Stimulated activated CD8-positive, alpha-beta memory T cell treated with anti-CD3 and anti-CD28 coated beads, Interleukin-4, amount 100 ng/mL, for 4 hours (primary cell): ENCODE data around the gene PNLIPRP1.

Experiments
- DNase-seq, 2 donors: peaks; one replicate each; pipeline ENCODE4 v3.0.0-alpha.2; 2020; ENCODE audit warnings: low read depth in 2 of 2, low spot score in 1 of 2

The PNLIPRP1 gene

DNA sequence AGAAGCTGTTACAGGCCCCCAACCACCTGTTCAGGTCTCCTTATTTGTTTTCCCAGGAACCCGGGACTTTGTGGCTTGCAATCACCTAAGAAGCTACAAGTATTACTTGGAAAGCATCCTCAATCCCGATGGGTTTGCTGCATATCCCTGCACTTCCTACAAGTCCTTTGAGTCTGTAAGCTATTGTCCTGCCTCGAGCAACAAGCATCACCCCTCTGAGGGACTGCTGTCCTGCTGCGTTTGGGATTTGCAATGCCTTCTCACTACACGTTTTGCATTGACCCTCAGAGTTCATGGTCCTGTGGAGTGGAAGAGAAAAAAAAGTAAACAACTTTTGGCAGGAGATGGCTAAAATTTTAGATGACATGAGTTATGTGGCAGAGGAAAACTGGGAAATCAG lies 9.2 kb downstream of the PNLIPRP1 start:
- DNase-seq, result no peak

DNA sequence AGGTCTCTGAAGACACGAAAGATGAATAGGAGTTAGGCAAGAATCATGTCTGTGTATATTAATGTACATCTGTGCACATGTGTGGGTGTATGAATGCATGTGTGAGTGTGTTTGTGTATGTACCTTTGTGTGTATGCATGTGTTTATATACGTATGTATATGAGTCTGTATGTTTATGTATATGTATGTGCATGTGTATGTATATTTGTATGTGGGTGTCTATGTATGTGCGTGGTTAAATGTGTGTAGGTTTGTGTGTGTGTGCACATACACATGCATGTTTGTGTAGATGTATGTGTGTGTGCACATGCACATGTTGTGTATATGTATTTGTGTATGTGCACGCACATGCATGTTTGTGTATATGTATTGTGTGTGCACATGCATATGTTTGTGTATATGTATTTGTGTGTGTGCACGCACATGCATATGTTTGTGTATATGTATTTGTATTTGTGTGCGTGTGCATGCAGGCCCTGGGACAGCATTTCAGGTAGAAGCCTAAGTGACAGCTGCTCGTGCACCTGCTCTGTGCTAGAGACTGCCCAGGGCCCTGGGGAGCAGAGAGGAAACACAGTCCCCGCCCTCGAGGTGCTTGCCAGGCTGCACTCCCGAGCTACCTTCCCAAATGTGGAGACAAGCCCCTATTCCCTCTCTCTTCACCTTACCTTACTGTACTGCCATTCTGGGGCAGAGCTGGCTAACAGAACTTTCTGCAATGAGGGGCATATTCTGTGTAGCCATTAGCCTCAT lies 12.1 kb downstream of the PNLIPRP1 start:
- DNase-seq, result no peak

DNA sequence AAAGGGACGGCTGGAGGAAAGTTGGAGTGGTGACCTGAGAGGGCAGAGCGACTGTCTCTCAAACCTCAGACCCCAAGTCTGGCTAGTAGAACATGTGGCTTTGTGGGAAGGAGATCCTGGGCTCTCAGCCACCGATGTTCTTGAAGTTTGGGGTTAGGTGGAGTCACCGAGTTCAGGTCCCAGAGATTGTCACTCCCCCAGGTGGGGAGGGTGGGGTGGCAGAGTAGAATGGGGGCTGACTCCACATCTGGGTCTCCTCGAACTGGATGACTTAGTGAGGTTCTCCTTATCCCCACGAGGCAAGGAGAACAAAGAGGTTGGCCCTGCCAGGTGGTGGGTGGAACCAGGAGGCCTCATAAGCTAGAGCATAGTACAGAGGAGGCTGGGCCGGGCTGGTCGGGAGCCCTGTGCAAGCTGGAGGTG lies 15.3 kb downstream of the PNLIPRP1 start:
- no peak for DNase-seq

DNA sequence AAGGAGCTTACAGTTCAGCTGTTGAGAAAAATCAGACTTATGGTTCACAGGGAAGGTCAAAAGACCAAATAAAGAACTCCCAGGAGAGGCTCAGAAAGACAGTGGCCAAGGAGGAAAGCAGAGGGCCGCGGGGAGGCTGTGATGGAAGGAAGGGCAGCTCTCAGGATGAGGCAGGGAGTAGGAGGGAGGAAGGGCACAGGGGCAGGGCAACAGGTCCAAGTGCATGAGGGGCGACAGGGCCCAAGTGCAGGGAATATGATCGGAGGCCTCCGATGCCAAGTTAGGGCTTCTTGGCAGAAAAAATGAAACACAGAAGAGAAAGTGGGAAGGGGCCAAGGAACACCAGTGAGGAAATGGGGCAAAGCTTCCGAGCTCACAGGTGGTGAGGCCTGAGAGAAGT lies 16.6 kb downstream of the PNLIPRP1 start:
- no peak for DNase-seq

DNA sequence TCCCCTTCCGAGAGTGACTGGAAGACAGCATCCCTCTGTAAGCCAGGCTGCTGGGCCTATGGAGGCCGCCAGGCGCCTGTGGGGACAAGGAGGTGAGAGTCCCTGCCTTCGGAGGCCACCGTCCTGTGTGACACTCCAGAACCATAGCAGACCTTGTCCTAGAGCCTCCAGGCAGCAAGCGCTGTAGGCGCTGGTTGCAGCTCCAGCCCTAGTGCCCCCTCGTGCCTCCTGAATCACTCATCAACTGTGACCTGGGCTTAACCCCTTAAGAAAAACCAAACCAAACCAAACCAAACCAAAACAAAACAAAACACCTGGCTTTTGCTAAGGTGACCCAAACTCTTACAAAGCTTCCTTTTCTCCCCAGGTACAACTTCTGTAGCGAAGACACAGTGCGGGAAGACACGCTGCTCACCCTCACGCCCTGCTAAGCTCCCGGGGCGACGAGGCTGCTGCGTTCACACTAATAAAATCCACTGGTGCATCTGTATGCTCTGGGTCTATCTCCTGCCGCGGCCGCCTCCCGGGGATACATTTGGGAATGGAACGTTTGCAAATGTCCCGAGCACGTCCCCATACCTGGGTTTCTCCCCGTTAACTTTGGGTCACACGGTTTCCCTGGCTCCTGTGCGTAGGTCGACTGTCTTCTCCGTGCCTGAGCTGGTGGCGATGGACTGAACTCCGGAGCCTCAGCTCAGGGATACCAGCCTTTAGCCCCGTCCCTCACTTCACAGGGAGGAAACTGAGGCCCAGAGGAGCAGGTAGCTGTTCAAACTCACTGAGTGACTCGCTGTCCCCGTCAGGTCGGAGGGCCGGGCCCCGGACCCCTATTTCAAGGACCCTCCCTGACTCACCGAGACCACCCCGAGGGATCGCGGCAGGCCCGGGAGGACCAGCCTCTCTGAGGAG lies 18.2 kb downstream of the PNLIPRP1 start:
- no peak for DNase-seq

DNA sequence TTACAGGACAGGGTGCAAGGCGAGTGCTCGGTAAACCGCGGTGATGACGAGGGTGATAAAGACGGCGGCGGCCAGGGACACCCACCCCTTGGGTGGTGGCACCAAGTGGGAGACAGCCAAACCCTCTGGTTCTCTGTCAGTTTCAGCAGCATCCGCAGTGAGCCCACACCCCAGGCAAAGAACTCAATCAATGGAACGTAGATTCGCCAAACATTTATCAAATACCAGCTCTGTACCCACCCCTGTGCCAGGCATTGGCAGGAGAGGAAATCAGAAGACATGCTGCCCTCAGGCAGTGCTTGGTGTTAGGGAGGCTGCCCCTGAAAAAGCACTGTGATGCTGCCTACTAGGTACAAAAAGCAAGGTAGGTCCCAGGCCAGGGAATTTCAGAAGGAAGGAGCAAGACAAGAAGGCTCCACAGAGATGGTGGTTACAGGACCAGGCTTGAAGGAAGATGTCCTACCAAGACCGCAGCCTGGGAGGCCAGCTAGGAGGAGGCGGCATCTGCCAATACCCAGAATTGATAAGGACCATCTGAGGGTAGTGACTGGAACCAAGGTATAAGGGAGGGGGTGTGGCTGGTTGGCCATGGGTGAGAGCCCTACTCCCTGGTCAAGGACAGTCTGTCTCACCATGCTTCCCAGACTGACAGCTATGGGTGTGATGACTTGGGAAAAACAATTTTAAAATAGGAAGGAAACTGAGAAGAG lies 19.8 kb downstream of the PNLIPRP1 start:
- no peak for DNase-seq

DNA sequence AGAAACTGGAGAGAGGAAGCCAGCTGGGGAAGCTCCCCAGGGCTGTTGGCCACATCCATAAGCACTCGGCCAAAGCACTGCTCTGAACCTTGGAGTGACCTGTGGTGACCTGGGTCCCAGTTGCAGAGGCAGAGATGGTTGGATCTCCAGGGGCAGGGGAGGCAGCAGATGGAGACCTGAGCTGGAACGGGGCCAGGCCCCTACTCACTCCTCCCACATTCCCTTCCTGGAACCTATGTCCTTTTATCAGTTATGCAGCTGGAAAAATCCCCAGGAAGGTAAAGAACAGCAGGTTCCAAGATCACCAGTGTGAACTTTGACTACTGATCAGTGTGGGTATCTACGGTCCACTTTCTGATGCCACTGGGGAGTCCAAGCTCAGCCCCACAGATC lies 20.4 kb downstream of the PNLIPRP1 start:
- DNase-seq, result no peak

DNA sequence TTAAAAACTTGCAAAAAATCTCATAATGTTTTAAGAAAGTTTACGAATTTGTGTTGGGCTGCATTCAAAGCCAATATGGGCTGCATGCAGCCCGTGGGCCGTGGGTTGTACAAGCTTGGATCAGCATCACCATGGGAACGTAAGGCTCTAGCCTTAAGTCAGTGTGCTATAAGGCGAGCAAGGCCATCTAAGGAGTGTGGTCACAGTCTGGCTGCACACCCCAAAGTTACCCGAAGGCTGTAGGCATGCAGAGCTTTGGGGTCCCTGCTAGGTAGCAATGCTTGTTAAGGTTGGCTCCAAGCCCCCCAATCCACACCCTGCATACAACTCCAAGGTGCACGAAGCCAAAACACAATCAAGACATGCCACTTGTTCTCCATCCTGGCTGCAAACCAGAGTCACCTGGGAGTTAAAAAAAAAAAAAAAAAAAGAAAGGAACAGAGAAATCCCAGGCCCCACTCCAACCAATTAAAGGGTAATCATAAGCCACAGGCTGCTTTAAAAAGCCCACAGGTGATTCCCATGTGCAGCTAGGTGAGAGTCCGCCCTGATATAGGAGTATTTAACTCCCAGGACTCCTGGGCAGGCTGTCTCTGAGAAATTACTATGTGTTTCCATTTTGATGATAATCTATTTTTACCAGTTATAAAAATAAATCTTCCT lies 21.5 kb downstream of the PNLIPRP1 start:
- no peak for DNase-seq

DNA sequence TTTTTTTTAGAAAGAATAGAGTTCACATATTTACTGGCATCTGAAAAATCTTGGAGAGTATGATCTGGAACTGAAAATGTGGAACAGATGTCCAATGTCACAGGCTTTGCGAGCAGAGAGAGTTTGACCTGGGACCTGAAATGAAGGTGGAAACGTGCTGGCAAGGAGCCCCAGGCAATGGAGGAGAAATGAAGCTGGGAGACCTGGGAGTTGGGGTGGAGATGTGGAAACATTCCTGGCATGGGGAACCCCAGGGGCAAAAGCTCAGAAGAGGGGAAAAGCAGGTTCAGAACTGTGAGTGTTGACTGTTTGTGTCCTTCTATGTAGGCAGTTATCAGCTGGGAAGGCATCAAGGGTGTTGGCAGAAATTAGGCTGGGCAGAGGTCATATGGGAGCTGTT lies 22.7 kb downstream of the PNLIPRP1 start:
- no peak for DNase-seq

DNA sequence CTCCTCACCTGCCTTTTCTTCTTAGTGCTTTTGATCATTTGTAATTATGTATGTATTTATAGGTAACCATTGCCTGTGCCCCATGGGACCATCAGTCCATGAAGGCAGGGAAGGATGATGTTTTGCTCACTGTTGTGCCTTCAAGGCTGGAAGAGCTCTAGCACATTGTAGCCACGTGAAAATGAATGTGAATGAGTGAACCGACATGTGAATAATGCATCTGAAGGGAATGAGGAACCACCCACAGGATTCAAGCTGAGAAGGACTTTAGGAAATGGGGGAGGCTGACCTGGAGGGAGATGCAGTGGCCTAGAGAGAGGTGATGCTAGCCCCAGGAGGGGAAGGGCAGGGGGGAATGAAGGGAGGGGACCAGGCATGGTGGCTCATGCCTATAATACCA lies 24.0 kb downstream of the PNLIPRP1 start:
- no peak for DNase-seq

DNA sequence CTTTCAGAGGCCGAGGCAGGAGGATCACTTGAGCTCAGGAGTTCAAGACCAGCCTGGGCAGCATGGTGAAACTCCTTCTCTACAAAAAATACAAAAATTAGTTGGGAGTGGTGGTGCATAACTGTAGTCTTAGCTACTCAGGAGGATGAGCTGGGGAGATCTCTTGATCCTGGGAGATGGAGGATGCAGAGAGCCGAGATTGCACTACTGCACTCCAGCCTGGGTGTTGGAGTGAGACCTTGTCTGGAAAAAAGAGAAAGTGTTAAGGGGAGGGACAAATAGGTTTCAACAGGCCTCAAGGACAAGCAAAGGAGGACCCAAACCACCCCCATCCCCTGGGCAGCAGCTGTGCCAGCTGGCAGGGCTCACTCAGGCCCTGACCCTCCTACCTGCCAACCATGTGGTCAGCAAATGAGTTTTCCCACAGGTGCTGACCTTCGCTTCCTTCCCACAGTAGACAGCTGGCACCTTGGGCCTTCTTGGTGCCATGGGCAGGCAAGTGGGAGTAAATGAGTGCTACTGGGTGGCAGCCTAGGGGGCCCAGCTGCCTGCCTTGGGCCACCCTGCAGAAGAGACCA lies 24.5 kb downstream of the PNLIPRP1 start:
- no peak for DNase-seq

DNA sequence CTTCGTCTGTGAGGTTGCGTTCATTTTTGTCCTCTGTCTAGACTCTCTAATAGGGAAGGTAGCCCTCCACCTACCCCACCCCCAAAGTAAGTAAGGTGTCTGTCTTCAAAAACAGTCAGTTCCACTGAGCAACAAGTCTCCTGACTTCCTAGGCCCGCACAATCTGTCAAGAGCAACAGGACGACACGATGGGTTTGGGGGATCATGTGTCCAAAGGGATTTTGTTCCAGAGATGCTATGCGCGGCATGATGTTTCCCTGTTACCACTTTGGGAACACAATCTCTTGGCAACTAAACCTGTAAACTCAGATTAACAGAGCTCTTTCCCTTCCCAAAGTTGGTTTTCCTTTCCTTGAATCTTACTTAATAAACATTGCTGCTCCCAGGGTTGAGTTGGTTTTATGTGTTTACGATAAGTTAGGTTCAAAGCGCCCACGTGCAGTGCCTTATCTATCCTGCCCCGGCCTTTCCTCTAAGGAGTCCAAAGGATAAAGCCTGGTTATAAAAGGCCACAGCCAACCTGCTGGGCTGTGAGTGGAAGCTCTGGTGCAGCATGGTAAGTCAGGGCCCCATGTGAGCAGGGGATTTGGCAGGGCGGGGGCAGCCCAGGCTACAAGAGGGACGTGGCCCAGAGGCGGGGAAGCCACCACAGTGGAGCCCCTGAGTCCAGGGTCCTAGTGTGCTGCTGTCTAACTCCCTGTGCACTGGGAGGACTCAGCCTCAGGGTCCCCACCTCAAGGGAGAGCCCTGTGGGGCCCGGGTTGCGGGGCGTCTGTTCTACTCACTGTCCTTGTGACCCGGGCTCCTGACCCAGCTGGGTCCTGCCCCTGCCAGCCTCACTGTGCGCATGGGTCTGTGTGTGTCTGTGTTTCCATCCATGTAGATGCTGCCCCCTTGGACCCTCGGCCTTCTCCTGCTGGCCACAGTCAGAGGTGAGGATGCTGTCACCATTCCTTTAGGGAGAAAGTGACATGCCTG lies 30.0 kb downstream of the PNLIPRP1 start, which contains the start of gene PNLIPRP2:
TSS of gene PNLIPRP2 (plus strand) at position 531 of the 978 bp plus-strand sequence.
- DNase-seq, result no peak

DNA sequence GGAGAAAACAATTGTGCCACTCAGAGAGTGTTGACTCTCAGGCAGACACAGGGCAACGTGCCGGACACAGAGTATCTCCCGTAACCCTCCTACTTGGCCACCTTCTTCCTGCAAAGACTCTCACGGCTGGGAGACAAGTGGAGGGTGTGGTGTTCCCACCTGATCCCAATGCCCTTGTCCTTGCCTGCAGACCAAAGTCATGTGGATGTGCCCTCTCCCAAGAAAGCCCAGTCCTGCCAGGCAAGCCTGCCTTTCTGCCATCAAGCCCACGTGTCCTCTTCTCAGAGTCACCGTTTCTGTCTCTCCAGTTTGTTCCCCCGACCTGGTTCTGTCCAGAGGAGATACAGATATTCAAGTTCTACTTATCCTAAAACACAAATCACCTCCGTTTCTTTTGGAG lies 30.7 kb downstream of the PNLIPRP1 start:
- DNase-seq, result no peak

DNA sequence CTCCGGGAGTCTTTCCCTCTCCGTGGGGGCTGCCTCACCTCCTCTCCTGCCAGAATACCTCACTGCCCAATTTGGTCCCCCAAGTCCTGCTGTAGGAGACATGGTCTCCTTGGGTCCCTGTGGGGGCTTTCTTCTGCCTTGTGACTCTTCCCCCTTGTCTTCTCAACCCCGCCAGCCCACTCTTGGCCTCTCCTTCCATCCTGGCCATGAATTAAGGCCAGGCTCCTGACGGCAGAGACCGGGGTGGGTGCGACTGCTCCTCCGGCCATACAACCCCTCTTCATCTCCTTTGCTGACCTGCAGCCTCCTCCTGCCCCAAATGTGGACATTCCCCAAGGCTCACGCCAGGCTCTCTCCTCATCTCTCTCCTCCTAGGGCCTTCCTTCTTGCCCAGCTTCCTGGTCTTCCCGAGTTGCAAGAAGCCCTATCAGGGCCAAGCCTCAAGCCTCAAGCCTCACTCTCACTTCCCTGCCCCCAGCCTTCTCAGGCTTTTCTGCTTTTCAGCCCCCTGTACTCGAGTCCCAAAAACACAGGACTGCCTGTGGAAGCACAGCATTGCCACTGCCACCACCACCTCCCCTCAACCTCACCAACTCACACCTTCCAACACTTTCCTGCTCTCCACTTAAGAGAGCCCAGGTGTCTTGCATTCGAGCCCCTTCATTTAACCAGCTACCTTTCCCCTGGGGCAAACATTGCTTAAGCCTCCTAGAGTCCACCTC lies 31.3 kb downstream of the PNLIPRP1 start:
- DNase-seq, result no peak

DNA sequence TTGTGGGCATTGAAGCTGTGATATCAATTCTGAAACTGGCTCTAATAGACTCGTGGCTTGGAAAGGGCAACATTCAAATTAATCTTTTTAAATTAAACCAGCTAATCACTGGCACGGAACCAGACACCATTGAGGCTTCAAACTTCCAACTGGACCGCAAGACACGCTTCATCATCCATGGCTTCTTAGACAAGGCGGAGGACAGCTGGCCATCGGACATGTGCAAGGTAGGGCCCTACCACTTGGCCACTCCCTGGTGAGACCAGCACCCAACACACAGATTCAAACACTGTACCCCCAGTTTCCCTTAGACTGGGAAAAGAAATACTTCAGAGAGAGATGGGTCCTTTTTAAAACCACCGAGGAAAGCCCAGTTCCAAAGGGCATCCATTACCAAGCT lies 35.1 kb downstream of the PNLIPRP1 start:
- DNase-seq, result no peak

DNA sequence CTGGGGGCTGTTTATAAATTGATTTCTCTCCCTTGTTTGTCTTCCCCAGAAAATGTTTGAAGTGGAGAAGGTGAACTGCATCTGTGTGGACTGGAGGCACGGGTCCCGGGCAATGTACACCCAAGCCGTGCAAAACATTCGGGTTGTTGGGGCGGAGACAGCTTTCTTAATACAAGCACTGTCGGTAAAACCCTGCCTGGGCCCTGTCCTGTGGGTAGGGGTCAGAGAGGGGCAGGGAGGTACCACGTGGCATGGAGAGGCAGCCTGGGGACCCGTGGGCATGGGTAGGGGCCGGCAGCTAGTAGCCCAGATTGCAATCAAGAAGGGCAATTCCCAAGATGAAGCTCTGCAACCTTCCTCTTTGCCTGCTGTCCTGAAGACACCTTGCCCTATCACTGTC lies 36.1 kb downstream of the PNLIPRP1 start:
- DNase-seq, result no peak

DNA sequence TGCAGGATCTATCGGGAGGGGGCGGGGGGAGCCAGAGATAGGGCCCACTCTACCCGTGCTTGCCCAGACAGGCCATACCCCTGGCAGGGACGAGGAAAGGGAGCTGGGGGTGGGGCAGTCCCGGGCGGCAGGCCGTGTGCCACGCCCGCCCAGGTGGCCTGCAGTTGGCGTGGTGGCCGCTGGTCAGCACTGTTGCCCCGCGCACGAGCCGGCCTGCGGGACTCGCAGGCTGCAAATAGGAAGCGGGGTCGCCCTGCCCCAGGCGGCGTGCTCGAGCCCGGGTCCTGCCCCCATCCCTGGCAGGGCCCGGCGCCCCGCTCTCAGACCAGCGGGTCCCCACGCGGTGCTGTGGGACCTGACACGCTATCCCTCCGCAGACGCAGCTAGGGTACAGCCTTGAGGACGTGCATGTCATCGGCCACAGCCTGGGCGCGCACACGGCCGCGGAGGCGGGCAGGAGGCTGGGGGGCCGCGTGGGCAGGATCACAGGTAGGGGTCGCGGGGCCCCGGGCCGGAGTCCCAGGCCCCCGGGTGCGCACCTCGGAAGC lies 36.7 kb downstream of the PNLIPRP1 start:
- DNase-seq, result no peak

DNA sequence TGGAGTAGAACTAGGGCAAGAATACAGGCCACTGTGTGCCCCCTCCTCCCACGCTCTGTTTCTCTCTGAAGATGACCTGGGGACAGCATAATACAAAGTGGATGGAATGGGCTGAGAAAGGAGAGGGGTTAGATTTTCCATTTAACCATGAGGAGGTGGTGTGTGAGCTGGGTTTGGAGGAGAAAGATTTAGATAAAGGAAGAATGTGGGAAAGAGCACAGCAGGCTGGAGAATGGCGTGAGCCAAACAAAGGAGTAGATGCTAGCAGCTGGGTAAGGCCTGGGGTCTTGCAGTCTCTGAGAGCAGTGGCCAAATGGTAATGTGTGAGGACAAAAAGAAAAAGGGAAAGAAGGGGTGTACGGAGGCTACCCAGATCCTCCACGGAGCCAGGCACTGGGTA lies 38.6 kb downstream of the PNLIPRP1 start:
- DNase-seq, result no peak

DNA sequence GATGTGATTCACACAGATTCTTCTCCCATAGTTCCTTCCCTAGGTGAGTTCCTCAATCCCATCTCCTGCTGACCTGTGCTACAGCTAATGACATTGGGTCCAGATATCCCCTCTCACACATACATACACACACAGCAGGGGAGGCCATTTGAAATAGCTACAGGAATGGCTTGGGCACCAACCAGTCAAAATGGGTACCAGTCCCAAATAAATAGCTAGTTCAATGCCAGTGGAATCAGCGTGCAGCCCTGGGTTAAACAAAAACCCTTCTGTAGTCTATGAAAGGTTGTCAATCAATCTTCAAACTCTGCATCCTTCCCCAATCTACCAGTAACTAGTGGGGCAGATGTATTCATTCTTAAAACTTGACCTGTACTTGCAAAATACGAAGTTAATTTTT lies 39.3 kb downstream of the PNLIPRP1 start:
- DNase-seq, result no peak
